Measurements from ENCODE around the gene GRAMD1C.

The GRAMD1C gene

GRCh38 chr3:113952921-113953320 lies 114.3 kb downstream of the GRAMD1C start:
- no peak for DNase-seq (ENCODE audit: low spot score)

GRCh38 chr3:113953677-113954076 lies 115.1 kb downstream of the GRAMD1C start:
- no peak for DNase-seq (ENCODE audit: low spot score)

GRCh38 chr3:113954091-113954685 lies 115.6 kb downstream of the GRAMD1C start:
- no peak for DNase-seq (ENCODE audit: low spot score)

- no peak for DNase-seq (ENCODE audit: low spot score)
Measured at GRCh38 chr3:113963879-113964278, 125.3 kb downstream of the GRAMD1C start.

- no peak for DNase-seq (ENCODE audit: low spot score)
Measured at GRCh38 chr3:113966172-113966571, 127.6 kb downstream of the GRAMD1C start.

- DNase-seq (ENCODE audit: low spot score), result no peak
Measured at GRCh38 chr3:113968986-113969385, 130.4 kb downstream of the GRAMD1C start.

- DNase-seq (ENCODE audit: low spot score), result no peak
Measured at GRCh38 chr3:113977822-113978221, 139.2 kb downstream of the GRAMD1C start.

- DNase-seq (ENCODE audit: low spot score), result no peak
Measured at GRCh38 chr3:113979916-113980315, 141.3 kb downstream of the GRAMD1C start.

- no peak for DNase-seq (ENCODE audit: low spot score)
Measured at GRCh38 chr3:113981803-113982202, 143.2 kb downstream of the GRAMD1C start.

GRCh38 chr3:113983544-113983943 lies 145.0 kb downstream of the GRAMD1C start:
- no peak for DNase-seq (ENCODE audit: low spot score)

GRCh38 chr3:113985541-113985940 lies 147.0 kb downstream of the GRAMD1C start:
- no peak for DNase-seq (ENCODE audit: low spot score)

All from RKO (cell line).